ENCODE results near the gene ZNF668. TPM values are rescaled to one million over a fixed set of nuclear protein-coding genes. Genes with fewer than 3 reads are reported as not detected.

The ZNF668 gene
- total RNA-seq, 3 donors from 2014 or later (not counting 1 experiment from before 2014, with no cell fraction given), result 11.0 to 27.4 (median 22.6) TPM

DNA sequence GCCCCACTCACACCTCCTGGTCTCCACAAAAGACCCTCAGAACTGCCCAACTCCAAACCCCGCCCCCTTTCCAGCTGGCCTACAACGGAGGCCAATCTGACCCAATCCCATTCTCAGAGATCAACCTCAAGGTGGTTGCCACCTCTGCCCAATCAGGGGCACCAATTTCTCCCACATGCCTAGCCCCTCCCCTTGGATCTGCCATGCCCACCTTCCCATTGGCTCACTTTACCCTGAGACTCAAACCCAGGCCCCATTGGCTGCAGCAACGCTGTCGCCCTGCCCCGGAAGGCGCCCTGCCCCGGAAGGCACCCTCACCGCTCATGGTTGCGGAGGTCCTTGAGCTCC lies 10.6 kb downstream of the ZNF668 start:
- Mint-ChIP-seq H3K9me3 (no peaks in the 10 kb centered on the region), H3K4me3 (peak overlapping the region; percentile 90), H3K4me1 (peaks cover 43 to 49% of the 10 kb centered on the region in 2 donors), H3K27ac (peak overlapping the region; percentile 87 to 93), H3K36me3 (no peaks in the 10 kb centered on the region), H3K27me3 (ENCODE audit: low read depth in 2 of 2) (no peaks in the 10 kb centered on the region)
- Histone ChIP-seq H3K4me3 (ENCODE audit: low read length) (peak overlapping the region; percentile 18), H3K27me3 (ENCODE audit: control insufficient read depth, insufficient read depth, low read length) (no peaks in the 10 kb centered on the region), H3K4me1 (ENCODE audit: control insufficient read depth, insufficient read depth, low read length) (peaks cover 61% of the 10 kb centered on the region), H3K9me3 (ENCODE audit: control insufficient read depth, insufficient read depth, low read length) (no peaks in the 10 kb centered on the region), H3K36me3 (ENCODE audit: control insufficient read depth, insufficient read depth, low read length) (peaks cover 16% of the 10 kb centered on the region), H3K27ac (ENCODE audit: low read length) (peak overlapping the region; percentile 57)
- WGBS (ENCODE audit: insufficient coverage), result 90% methylated on average over 9 of the region's 9 CpGs
- peak; percentile 38 to 46 (median 42) for ATAC-seq
- intact Hi-C loops (cut with micrococcal nuclease), result no loop called here
- TF ChIP-seq, protein P1, sequence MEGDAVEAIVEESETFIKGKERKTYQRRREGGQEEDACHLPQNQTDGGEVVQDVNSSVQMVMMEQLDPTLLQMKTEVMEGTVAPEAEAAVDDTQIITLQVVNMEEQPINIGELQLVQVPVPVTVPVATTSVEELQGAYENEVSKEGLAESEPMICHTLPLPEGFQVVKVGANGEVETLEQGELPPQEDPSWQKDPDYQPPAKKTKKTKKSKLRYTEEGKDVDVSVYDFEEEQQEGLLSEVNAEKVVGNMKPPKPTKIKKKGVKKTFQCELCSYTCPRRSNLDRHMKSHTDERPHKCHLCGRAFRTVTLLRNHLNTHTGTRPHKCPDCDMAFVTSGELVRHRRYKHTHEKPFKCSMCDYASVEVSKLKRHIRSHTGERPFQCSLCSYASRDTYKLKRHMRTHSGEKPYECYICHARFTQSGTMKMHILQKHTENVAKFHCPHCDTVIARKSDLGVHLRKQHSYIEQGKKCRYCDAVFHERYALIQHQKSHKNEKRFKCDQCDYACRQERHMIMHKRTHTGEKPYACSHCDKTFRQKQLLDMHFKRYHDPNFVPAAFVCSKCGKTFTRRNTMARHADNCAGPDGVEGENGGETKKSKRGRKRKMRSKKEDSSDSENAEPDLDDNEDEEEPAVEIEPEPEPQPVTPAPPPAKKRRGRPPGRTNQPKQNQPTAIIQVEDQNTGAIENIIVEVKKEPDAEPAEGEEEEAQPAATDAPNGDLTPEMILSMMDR (IDR thresholded peaks at IDR 0.05), result no peak
- DNase-seq, result peak in 1 of 2 donors; percentile 19

DNA sequence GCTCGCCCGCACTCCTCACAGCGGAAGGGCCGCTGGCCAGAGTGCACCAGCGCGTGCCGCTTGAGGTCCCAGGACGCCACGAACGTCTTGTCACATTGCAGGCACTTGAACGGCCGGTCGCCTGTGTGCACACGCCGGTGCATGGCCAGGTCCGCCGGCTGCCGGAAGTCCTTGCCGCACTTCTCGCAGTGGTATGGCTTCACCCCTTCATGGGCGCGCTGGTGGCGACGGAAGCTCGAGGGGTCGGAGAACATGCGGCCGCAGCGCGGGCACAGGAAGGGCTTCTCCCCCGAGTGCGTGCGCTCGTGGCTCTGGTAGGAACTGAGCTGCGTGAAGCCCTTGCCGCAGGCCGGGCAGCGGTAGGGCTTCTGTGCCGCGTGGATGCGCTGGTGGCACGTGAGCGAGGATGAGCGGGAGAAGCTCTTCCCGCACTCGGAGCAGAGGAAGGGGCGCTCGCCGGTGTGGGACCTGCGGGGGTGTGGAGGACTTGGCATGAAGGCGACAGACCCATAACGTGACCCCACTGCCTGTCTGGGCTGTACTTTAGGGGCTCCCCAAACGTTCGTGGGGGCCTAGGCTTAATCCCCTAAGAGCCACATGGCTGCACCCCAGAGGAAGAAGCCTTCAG lies 12.1 kb downstream of the ZNF668 start:
- 98% methylated on average over 54 of the region's 54 CpGs for WGBS (ENCODE audit: insufficient coverage)
- H3K4me1 Mint-ChIP-seq, result peaks cover 34 to 43% of the 10 kb centered on the region in 2 donors

DNA sequence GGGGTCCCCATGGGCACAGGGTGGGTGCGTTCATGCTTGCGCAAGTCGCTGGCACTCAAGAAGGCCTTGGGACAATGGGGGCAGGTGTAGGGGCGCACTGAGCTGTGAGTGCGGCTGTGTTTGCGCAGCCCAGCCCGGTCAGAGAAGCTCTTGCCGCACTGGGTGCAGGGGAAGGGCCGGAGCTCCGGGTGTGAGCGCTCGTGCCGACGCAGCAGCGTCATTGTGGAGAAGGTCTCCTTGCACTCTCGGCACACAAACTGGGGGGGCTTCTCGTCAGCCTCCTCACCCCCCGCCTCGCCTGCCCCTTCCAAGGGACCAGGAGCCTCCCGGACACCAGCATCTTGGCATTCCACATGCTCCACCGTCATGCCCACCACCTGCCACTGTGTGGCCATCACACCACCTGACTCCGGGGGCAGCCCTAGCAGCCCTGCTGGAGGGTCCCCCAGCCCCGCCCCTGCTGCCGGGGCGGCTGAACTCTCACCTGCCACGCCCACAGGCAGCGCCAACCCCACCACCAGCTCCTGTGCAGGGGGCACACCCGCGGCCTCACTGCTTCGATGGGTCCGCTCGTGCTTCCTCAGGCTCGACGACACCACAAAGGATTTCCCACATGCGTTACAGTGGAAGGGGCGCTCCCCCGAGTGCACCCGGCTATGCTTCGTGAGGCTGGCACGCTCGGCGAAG lies 12.8 kb downstream of the ZNF668 start:
- H3K4me1 Mint-ChIP-seq, result peaks cover 34 to 41% of the 10 kb centered on the region in 2 donors
- intact Hi-C loops (cut with micrococcal nuclease), result no loop called here
- no peak for ATAC-seq

More for the DNA sequence above, 12.1 kb downstream of the ZNF668 start:
- Histone ChIP-seq H3K27me3 (ENCODE audit: control insufficient read depth, insufficient read depth, low read length) (no peaks in the 10 kb centered on the region), H3K27ac (ENCODE audit: low read length) (no peak overlapping the region), H3K9me3 (ENCODE audit: control insufficient read depth, insufficient read depth, low read length) (no peaks in the 10 kb centered on the region), H3K36me3 (ENCODE audit: control insufficient read depth, insufficient read depth, low read length) (peaks cover 17% of the 10 kb centered on the region), H3K4me1 (ENCODE audit: control insufficient read depth, insufficient read depth, low read length) (peaks cover 61% of the 10 kb centered on the region), H3K4me3 (ENCODE audit: low read length) (no peak overlapping the region)
- Mint-ChIP-seq H3K9me3 (no peaks in the 10 kb centered on the region), H3K4me3 (peak overlapping the region; percentile 21), H3K36me3 (no peaks in the 10 kb centered on the region), H3K27ac (peak overlapping the region in 1 of 2 donors; percentile 13), H3K27me3 (ENCODE audit: low read depth in 2 of 2) (no peaks in the 10 kb centered on the region)
- no peak for ATAC-seq
- DNase-seq, result no peak
- TF ChIP-seq, protein P1 (IDR thresholded peaks at IDR 0.05), result no peak
- intact Hi-C loops (cut with micrococcal nuclease), result no loop called here

More for the DNA sequence above, 12.8 kb downstream of the ZNF668 start:
- peak overlapping the region in 1 of 2 donors; percentile 36 for H3K27ac Mint-ChIP-seq
- WGBS (ENCODE audit: insufficient coverage), result 96% methylated on average over 42 of the region's 42 CpGs
- H3K27me3 Mint-ChIP-seq (ENCODE audit: low read depth in 2 of 2), result no peaks in the 10 kb centered on the region
- Histone ChIP-seq H3K9me3 (ENCODE audit: control insufficient read depth, insufficient read depth, low read length) (no peaks in the 10 kb centered on the region), H3K4me3 (ENCODE audit: low read length) (no peak overlapping the region), H3K27me3 (ENCODE audit: control insufficient read depth, insufficient read depth, low read length) (no peaks in the 10 kb centered on the region), H3K4me1 (ENCODE audit: control insufficient read depth, insufficient read depth, low read length) (peaks cover 58% of the 10 kb centered on the region), H3K27ac (ENCODE audit: low read length) (no peak overlapping the region), H3K36me3 (ENCODE audit: control insufficient read depth, insufficient read depth, low read length) (peaks cover 17% of the 10 kb centered on the region)
- DNase-seq, result no peak
- H3K4me3 Mint-ChIP-seq, result no peak overlapping the region
- no peaks in the 10 kb centered on the region for H3K9me3 Mint-ChIP-seq
- no peaks in the 10 kb centered on the region for H3K36me3 Mint-ChIP-seq
- TF ChIP-seq, protein P1 (IDR thresholded peaks at IDR 0.05), result no peak
